ENCODE data around the gene MOGAT3. TPM values are rescaled to one million over a fixed set of nuclear protein-coding genes. Genes with fewer than 3 reads are reported as not detected.
A peak's percentile ranks its signal among the peaks of the same experiment; 100 is the strongest.

The MOGAT3 gene
- not detected for total RNA-seq
- polyA plus RNA-seq (ENCODE audit: insufficient read length in 6 of 6), result under 1 TPM in 5 of 6 donors, not detected in 1; 0.07 to 0.11 (median 0.08) TPM
- long read RNA-seq, donor 1, result 0 reads
- long read RNA-seq, donor 2, result 0 reads
- long read RNA-seq, donor 3, result 0 reads
- long read RNA-seq, donor 4, result 0 reads
- long read RNA-seq, donor 5, result 0 reads
- long read RNA-seq, donor 6, result 0 reads
- long read RNA-seq, donor 7, result 0 reads
- long read RNA-seq, donor 8, result 0 reads
- long read RNA-seq, donor 9, result 0 reads
- long read RNA-seq, donor 10, result 0 reads
- long read RNA-seq, donor 11, result 0 reads
- long read RNA-seq, donor 12, result 0 reads

GRCh38 chr7:101200862-101201599 lies at the start of gene MOGAT3:
Gene MOGAT3, minus strand, starts transcription at chr7:101201036. Its CDS starts 182 bp downstream, at chr7:101200854.
- Histone ChIP-seq H3K27ac (no peak within 1 kb of the TSS), H3K36me3 (peaks cover 0 to 4% of the 10 kb centered on the region in 2 donors), H3K4me3 (no peak within 1 kb of the TSS), H3K4me1 (peaks cover 0 to 4% of the 10 kb centered on the region in 2 donors), H3K9me3 (no peaks in the 10 kb centered on the region), H3K27me3 (peaks cover 27 to 75% of the 10 kb centered on the region in 2 donors)
- DNase-seq, result no peak
- no peak for TF ChIP-seq CTCF (IDR thresholded peaks at IDR 0.05)
- intact Hi-C loops (cut with DNase I), result no loop called here
- ATAC-seq, result no peak

- DNase-seq, result no peak
- no peak for TF ChIP-seq CTCF (IDR thresholded peaks at IDR 0.05)
- Histone ChIP-seq H3K36me3 (peaks cover 0 to 34% of the 10 kb centered on the region in 2 donors), H3K4me1 (peaks cover 14 to 44% of the 10 kb centered on the region in 2 donors), H3K9me3 (no peaks in the 10 kb centered on the region), H3K27me3 (no peaks in the 10 kb centered on the region), H3K27ac (no peak overlapping the region), H3K4me3 (peak overlapping the region in 1 of 2 donors; percentile 97)
- intact Hi-C loops (cut with DNase I), result no loop called here
- ATAC-seq, result no peak
Observed at GRCh38 chr7:101250324-101250723, 49.5 kb upstream of the MOGAT3 start.

DNA sequence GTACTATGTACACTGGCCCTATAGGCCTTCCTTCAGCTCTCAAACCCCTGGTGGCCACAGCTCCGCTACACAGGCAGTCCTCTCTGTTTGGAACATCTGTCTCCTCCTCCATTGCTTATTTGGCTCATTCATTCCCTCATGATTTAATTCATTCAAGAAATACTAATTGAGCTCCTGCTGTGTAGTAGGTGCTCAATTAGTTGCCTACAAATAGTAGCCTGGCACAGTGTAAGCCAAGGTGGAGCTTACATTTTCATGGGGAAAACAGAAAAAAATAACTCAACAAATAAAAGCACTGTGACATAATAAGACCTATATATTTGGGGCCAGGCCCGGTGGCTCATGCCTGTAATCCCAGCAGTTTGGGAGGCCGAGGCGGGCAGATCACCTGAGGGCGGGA lies 47.4 kb upstream of the MOGAT3 start:
- no peaks in the 10 kb centered on the region for H3K27me3 ChIP-seq
- no peak overlapping the region for H3K4me3 ChIP-seq
- DNase-seq (no peak), ATAC-seq (no peak)
- no peak for TF ChIP-seq CTCF (IDR thresholded peaks at IDR 0.05)
- no peak overlapping the region for H3K27ac ChIP-seq
- no peaks in the 10 kb centered on the region for H3K9me3 ChIP-seq
- H3K4me1 ChIP-seq, result peaks cover 22 to 59% of the 10 kb centered on the region in 2 donors
- peaks cover 0 to 34% of the 10 kb centered on the region in 2 donors for H3K36me3 ChIP-seq
- intact Hi-C loops (cut with DNase I), result no loop called here

- intact Hi-C loops (cut with DNase I), result no loop called here
- H3K27ac ChIP-seq, result peak overlapping the region; percentile 86 to 96
- no peaks in the 10 kb centered on the region for H3K9me3 ChIP-seq
- ATAC-seq (no peak), DNase-seq (no peak)
- TF ChIP-seq CTCF (IDR thresholded peaks at IDR 0.05), result no peak
- H3K27me3 ChIP-seq, result no peaks in the 10 kb centered on the region
- H3K4me1 ChIP-seq, result peaks cover 8 to 69% of the 10 kb centered on the region in 2 donors
- H3K36me3 ChIP-seq, result peaks cover 0 to 40% of the 10 kb centered on the region in 2 donors
- peak overlapping the region; percentile 74 to 94 for H3K4me3 ChIP-seq
Observed at GRCh38 chr7:101245147-101245668, 44.4 kb upstream of the MOGAT3 start.
